Tibial nerve (tissue), 4 donors: Measurements from ENCODE around the gene LMBRD2.

Experiments
- CTCF ChIP-seq, 5 experiments: fragments of 200-600 bp in 3 of 5; fragments of 450-650 bp in 2 of 5; sonication (generic) in 3 of 5; IDR thresholded peaks; one replicate each; pipeline ENCODE4 v1.5.1; 2016 to 2019; ENCODE audit warnings: antibody characterized with exemption in 5 of 5, mild to moderate bottlenecking in 3 of 5, moderate library complexity in 2 of 5
- EP300 ChIP-seq, 2 donors: sonication (generic); formaldehyde crosslinking; IDR thresholded peaks; one replicate each; pipeline ENCODE4 v1.6.1; 2017; ENCODE audit warnings: antibody characterized with exemption in 2 of 2, mild to moderate bottlenecking in 1 of 2
- POLR2A ChIP-seq, 2 donors: fragments of 450-650 bp; IDR thresholded peaks; one replicate each; pipeline ENCODE4 v1.6.1; 2017; ENCODE audit warnings: antibody characterized with exemption in 2 of 2, mild to moderate bottlenecking in 2 of 2, moderate library complexity in 2 of 2

GRCh38 chr5:36181774-36182173, 30.1 kb upstream of the LMBRD2 start:
- TF ChIP-seq CTCF (IDR thresholded peaks at IDR 0.05) (no peak), EP300 (IDR thresholded peaks at IDR 0.05) (no peak), POLR2A (IDR thresholded peaks at IDR 0.05) (no peak)
